DLD1 (cell line): ENCODE data around the gene DHRS1.

Experiments
- in situ Hi-C: cut with HindIII; loops from 2 replicates; pipeline ENCODE4 v1.10.0; 2017; ENCODE audit warnings: low sequenced_read_pairs

Gene DHRS1

GRCh38 chr14:24268225-24268624 lies 31.4 kb downstream of the DHRS1 start:
- in situ Hi-C loops = no loop called here

DNA sequence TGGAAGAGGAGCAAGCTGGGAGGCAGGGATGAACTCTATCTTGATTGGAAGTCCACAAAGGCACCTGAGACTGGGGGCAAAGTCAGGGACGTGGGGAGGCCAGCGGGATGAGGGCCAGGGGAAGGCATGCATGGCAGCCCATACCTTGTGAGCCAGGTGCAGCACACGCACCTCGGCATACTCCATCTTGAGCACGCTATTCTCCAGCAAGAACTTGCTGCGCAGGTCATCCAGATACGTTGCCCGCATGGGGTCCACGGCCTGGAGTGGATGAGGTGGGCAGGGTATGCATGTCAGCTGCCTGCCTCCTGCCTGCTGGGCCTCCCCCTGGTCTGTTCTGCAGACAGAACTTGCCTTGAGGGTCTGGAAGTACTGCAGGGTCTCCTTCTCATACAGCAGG lies 32.1 kb downstream of the DHRS1 start:
- in situ Hi-C loops = no loop called here

- in situ Hi-C loops = no loop called here
Observed at GRCh38 chr14:24266344-24267244, 33.0 kb downstream of the DHRS1 start.

DNA sequence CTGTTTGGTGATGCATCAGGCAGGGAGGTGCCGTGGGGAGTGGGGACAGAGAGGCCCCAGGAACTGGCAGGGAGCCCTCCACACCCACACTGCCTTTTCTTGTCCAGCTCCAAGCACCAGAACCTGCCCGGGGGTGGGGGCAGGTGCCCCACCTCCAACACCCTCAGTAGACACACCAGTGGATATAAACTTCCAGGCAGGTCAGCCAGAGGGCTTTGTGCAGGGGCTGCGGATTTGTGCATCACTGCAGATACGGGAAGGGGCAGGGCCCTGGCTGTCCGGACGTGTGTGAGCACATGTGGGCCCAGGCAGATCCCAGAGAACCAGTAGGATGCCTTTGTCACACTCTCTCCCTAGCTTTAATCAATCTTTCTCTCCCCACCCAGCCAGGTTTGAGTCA lies 35.3 kb downstream of the DHRS1 start:
- in situ Hi-C loops = no loop called here

DNA sequence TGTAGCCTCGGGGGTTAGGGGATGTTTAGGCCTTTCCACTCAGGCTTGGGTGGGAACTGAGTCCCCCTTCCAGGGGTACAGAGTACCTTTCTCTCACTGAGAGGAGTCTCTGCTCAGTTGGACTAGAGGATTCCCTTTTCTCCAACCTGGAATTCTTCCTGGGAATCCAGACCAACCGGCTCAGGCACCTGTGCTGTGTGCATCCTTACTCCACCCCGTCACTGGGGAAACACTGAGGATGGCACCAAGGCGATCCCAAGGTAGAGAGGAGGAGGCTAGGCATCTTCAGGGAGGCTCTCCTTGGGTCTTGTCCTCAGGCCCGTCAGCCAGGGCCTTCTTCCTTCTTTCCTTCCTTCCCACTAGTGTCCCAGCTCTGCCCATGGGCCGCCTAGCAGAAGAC lies 35.7 kb downstream of the DHRS1 start:
- in situ Hi-C loops = no loop called here

GRCh38 chr14:24262821-24263733 lies 36.5 kb downstream of the DHRS1 start, which contains the start of gene TGM1:
Gene TGM1 (minus strand): TSS chr14:24263177. CDS start chr14:24262352, 825 bp downstream.
- in situ Hi-C loops = no loop called here

DNA sequence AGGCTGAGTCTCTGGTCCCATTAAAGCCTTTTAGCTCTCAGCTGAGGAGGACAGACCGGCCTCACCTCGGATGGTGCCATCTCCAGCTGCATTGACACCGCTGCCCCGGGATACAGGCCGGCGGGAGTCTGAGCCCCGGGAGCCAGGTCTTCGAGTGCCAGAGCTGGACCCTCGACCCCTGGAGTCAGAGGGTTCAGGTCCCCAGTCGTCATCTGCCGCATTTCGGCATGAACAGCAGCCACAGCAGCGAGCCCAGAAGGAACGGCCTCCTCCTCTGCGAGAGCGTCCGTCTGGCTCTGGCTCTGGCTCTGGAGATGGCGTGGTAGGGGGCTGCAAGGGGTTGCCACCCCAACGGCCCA lies 37.6 kb downstream of the DHRS1 start:
- in situ Hi-C loops = no loop called here

DNA sequence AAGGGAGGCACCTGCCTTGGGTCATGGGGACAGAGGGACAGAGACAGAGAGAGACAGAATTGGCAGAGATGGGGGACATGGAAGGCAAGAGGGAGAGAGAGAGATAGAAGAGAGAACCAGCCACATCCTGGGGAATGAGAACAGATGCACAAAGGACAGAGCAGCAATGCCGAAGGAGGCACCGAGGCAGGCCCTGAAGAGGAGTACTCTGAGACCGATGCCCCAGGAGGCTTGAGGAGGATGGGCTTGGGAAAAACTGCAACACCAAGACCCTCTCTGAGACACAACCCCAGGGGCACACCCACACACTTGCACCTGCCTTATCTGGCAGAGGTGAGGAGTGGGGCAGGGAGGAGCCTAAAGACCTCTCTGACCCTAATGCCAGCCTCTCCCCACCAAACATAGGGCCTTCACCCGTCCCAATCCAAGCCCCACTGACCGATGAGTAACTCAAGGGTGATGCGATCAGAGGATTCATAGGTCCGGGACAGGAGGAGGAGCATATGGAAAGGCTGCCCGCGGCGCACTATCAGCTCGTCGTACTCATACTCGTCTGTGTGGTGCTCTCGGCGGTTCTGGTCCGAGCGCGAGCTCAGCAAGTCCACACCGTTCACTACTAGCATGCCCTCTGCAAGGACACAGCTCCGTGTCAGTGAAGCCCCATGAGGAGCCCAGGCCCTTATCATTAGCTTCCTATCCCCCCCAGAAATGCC lies 38.2 kb downstream of the DHRS1 start:
- in situ Hi-C loops = no loop called here

DNA sequence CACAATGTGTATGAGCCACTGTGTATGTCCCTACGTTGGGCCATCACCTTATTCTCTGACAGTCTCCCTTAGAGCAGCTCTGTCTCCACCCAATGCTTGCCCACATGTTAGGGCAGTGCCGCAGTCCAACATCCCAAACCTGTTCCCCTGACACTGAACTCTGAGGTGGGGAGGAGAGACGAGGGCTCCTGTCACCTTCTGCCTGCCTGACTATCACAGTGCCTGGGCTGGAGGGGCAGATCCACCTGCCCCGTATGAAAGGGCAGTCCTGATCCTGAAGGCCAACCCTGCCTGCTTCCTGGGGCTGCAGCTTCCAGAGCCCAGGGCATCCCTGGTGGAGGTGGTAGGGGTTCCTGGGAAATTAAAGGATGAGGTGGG lies 38.8 kb downstream of the DHRS1 start:
- in situ Hi-C loops = no loop called here

GRCh38 chr14:24260026-24260779 lies 39.4 kb downstream of the DHRS1 start:
- in situ Hi-C loops = no loop called here

DNA sequence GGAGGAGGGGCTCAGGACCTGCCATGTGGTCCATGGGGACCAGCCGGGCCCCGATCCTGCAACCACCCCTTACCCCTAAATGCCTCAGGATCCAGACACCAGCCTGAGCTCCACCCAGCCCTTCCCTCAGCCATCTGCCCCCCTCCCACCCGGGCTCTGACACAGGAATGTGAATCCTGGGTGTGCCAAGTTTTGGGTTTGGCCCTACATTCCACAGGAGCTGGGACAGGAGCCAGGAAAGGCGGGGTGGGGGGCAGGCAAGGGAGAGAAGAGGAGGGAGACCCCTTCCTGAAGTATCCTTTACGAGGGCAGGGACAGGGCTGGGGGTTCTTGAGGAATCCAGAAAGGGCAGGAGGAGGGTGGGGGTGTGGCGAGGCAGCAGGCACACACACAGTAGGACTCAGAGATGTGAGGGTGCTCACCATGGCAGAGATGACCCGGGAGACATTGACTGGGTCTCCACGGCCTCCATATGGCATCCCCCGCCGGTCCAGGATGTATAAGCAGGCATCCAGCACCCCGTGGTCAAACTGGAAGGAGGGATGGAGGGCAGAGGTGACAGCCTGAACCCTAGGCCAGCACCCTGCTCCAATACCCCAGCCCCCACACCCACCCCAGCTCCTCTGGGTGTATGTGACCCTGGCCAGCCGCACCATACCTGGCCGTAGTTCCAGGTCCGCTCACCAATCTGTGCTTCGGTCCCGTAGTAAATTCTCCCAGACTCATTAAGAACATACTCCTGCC lies 40.1 kb downstream of the DHRS1 start:
- in situ Hi-C loops = no loop called here

GRCh38 chr14:24258548-24259265 lies 40.9 kb downstream of the DHRS1 start:
- in situ Hi-C loops = no loop called here

DNA sequence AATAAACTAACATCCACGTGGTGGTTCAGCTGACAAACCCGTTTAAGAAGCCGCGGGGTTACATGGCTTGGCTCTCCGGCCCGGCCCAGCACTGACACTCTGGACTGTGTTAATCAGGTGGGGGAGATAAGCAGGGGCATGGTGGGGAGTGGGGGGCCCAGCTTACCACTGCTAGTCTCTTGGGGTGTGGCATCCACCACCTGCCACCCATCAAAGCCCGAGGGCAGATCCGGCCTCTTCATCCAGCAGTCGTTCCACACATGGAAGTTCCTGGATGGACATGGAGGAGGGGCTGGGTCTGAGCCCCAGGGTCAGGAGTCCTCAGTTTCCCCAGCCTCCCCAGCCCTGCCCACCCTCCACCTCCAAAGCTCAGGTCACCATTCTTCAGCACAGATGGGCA lies 41.5 kb downstream of the DHRS1 start:
- in situ Hi-C loops = no loop called here

DNA sequence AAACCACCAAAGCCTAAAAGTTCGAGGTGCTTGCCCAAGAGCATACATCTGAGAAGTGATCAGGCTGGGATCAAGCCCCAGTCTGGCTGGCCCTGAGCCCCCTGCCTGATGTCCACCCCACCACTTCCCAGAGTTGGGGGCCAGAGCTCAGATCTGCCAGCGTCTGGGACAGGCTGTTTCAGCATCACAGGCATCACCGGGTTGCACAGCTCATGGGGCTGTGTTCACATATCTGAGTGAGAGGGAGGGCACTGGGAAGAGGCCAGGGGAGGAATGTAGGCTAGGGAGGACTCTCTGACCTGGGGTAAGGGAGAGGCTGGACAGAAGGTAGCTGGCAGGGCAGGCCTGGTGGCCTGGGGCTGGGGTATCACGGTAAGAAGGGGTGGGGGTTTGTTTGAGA lies 42.6 kb downstream of the DHRS1 start:
- in situ Hi-C loops = no loop called here

DNA sequence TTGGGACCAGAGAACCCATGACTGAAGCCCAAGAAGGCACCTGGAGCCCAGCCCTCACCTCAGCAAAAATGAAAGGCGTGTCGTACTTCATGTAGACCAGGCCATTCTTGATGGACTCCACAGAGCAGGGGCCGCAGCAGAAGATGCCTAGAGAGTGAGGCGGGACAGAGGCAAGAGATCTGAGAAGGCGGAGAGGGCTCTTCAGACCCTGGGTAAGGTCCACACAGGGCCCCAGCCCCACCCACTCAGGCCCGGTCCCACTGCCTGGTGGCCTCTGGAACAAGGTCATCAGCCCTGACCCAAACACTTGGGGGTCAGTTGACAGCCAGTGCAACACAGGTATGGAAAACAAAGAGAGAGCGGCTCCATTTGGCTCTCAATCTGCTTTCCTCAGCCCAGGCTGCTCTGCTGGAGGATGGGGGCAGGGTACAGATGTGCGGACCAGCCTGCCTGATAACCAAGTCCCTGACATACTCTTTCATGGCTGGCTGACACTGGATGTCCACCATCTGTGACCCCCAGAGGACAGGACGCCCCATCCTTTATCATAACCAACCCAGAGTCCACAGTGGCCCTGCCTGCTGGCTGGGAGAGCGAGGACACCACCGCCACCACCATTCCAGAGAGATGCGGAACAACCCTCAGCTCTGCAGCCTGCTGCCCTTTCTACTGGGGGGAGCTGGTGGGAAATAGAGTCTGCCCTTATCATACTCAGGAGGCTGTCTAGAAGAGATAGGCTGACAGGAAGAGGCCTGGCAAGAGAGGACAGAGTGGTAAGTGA lies 43.5 kb downstream of the DHRS1 start:
- in situ Hi-C loops = no loop called here

DNA sequence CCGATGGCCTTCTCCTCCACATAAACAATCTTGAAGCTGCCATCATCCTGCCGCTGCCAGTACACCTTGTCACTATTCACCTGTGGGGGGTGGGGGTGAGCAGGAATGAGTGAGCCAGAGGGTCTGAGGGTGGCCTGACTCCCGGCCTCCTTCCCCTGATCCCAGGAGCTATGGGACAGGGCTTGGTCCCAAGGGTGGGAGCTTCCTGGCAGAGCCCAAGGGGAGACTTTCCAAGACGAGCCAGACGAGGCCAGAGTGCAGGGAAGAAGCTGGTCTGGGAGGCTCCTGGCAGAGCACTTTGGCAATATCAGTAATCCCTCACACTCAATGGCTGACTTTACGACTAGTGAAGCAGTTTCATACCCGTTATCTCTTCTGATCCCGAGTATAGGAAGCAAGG lies 44.1 kb downstream of the DHRS1 start:
- in situ Hi-C loops = no loop called here

- in situ Hi-C loops = no loop called here
Observed at GRCh38 chr14:24254630-24255392, 44.8 kb downstream of the DHRS1 start.

- in situ Hi-C loops = no loop called here
Observed at GRCh38 chr14:24253936-24254335, 45.6 kb downstream of the DHRS1 start.
